H9 (cell line): ENCODE data around the gene TJP3. TPM values are rescaled to one million over a fixed set of nuclear protein-coding genes. Genes with fewer than 3 reads are reported as not detected.
A peak's percentile ranks its signal among the peaks of the same experiment; 100 is the strongest.

Source experiments
- DNase-seq: peaks from one replicate; pipeline ENCODE4 v3.0.0-alpha.2; 2017
- H2AFZ ChIP-seq: one replicate; pipeline ENCODE4 v1.6.1; 2013; ENCODE audit warnings: mild to moderate bottlenecking, low read length, control low read depth, moderate library complexity
- H2AK5ac ChIP-seq: 2 replicates; pipeline ENCODE4 v1.6.1; 2013; ENCODE audit warnings: low read length, control low read depth, mixed read lengths; ENCODE audit not compliant: insufficient read length
- H2BK120ac ChIP-seq: one replicate; pipeline ENCODE4 v1.6.1; 2013; ENCODE audit warnings: low read depth, mild to moderate bottlenecking, low read length, control low read depth, inconsistent platforms; ENCODE audit not compliant: poor library complexity, severe bottlenecking
- H2BK12ac ChIP-seq: 2 replicates; pipeline ENCODE4 v1.6.1; 2013; ENCODE audit warnings: low read length, control low read depth, mixed read lengths, low read depth; ENCODE audit not compliant: insufficient read length
- H2BK15ac ChIP-seq: 2 replicates; pipeline ENCODE4 v1.6.1; 2013; ENCODE audit warnings: low read depth, low read length, control low read depth
- H2BK20ac ChIP-seq: one replicate; pipeline ENCODE4 v1.6.1; 2013; ENCODE audit warnings: low read depth, mild to moderate bottlenecking, low read length, control low read depth, inconsistent platforms; ENCODE audit not compliant: poor library complexity, severe bottlenecking
- H2BK5ac ChIP-seq: 2 replicates; pipeline ENCODE4 v1.6.1; 2013; ENCODE audit warnings: low read length, control low read depth, mixed read lengths; ENCODE audit not compliant: insufficient read length
- H3K14ac ChIP-seq: 2 replicates; pipeline ENCODE4 v1.6.1; 2013; ENCODE audit warnings: low read length, control low read depth; ENCODE audit not compliant: insufficient read depth
- H3K18ac ChIP-seq: 2 replicates; pipeline ENCODE4 v1.6.1; 2013; ENCODE audit warnings: low read depth, mild to moderate bottlenecking, mixed read lengths, low read length, control low read depth; ENCODE audit not compliant: insufficient read length
- H3K23ac ChIP-seq: 2 replicates; pipeline ENCODE4 v1.6.1; 2013; ENCODE audit warnings: low read length, control low read depth, mixed read lengths, low read depth; ENCODE audit not compliant: insufficient read length
- H3K23me2 ChIP-seq: 2 replicates; pipeline ENCODE4 v1.6.1; 2013; ENCODE audit warnings: low read depth, mild to moderate bottlenecking, mixed read lengths, low read length, control low read depth; ENCODE audit not compliant: insufficient read length, poor library complexity, severe bottlenecking
- H3K27ac ChIP-seq: 2 replicates; pipeline ENCODE4 v1.5.1; 2013; ENCODE audit warnings: low read length, control low read depth, mixed read lengths, low read depth; ENCODE audit not compliant: insufficient read length
- H3K27me3 ChIP-seq: 2 replicates; pipeline ENCODE4 v1.6.1; 2013; ENCODE audit warnings: low read length, control low read depth, inconsistent platforms; ENCODE audit not compliant: insufficient read depth
- H3K4ac ChIP-seq: 2 replicates; pipeline ENCODE4 v1.6.1; 2013; ENCODE audit warnings: low read depth, mild to moderate bottlenecking, control low read depth, inconsistent platforms, low read length, moderate library complexity
- H3K4me1 ChIP-seq: 2 replicates; pipeline ENCODE4 v1.6.1; 2013; ENCODE audit warnings: low read length, control low read depth, inconsistent platforms; ENCODE audit not compliant: insufficient read depth
- H3K4me2 ChIP-seq: 2 replicates; pipeline ENCODE4 v1.6.1; 2013; ENCODE audit warnings: low read length, control low read depth, mixed read lengths; ENCODE audit not compliant: insufficient read length, insufficient read depth
- H3K56ac ChIP-seq: 2 replicates; pipeline ENCODE4 v1.6.1; 2013; ENCODE audit warnings: low read depth, mild to moderate bottlenecking, mixed read lengths, low read length, control low read depth; ENCODE audit not compliant: insufficient read length
- H3K79me1 ChIP-seq: 2 replicates; pipeline ENCODE4 v1.6.1; 2013; ENCODE audit warnings: low read depth, mild to moderate bottlenecking, moderate library complexity, low read length, control low read depth, inconsistent platforms; ENCODE audit not compliant: insufficient read depth, poor library complexity, severe bottlenecking
- H3K79me2 ChIP-seq: 2 replicates; pipeline ENCODE4 v1.6.1; 2013; ENCODE audit warnings: low read length, control low read depth, inconsistent platforms; ENCODE audit not compliant: insufficient read depth
- H3K9ac ChIP-seq: 2 replicates; pipeline ENCODE4 v1.6.1; 2013; ENCODE audit warnings: low read length, control low read depth, mixed read lengths; ENCODE audit not compliant: insufficient read length; ENCODE audit errors: extremely low read depth
- H3K9me3 ChIP-seq: one replicate; pipeline ENCODE4 v1.6.1; 2013; ENCODE audit warnings: low read depth, low read length, inconsistent platforms; ENCODE audit not compliant: control insufficient read depth
- H3T11ph ChIP-seq: one replicate; pipeline ENCODE4 v1.6.1; 2013; ENCODE audit warnings: mild to moderate bottlenecking, low read length, control low read depth, inconsistent platforms
- H4K20me1 ChIP-seq: one replicate; pipeline ENCODE4 v1.6.1; 2013; ENCODE audit not compliant: control insufficient read depth, insufficient read length, insufficient read depth
- H4K5ac ChIP-seq: 2 replicates; pipeline ENCODE4 v1.6.1; 2013; ENCODE audit warnings: low read depth, mild to moderate bottlenecking, mixed read lengths, low read length, control low read depth; ENCODE audit not compliant: insufficient read length
- H4K8ac ChIP-seq: replicated peaks from 2 replicates; pipeline ENCODE4 v1.6.1; 2013; ENCODE audit warnings: low read length, control low read depth, mixed read lengths, low read depth; ENCODE audit not compliant: insufficient read length
- H4K91ac ChIP-seq: 2 replicates; pipeline ENCODE4 v1.6.1; 2013; ENCODE audit warnings: low read depth, mild to moderate bottlenecking, moderate library complexity, mixed read lengths, low read length, control low read depth; ENCODE audit not compliant: insufficient read length
- H3K27ac Mint-ChIP-seq, 3 experiments: 2 replicates in 2 of 3; 3 replicates in 1 of 3; pipeline ENCODE4 v1.8.0; 2020 to 2021; ENCODE audit warnings: mixed read lengths in 3 of 3, mild to moderate bottlenecking in 1 of 3, moderate library complexity in 1 of 3
- H3K27me3 Mint-ChIP-seq: 2 replicates; pipeline ENCODE4 v1.8.0; 2021; ENCODE audit warnings: low read depth, mild to moderate bottlenecking, moderate library complexity, mixed read lengths
- H3K36me3 Mint-ChIP-seq, 3 experiments: 2 replicates in 2 of 3; 3 replicates in 1 of 3; pipeline ENCODE4 v1.8.0; 2020 to 2021; ENCODE audit warnings: low read depth in 3 of 3, mixed read lengths in 3 of 3; ENCODE audit not compliant: insufficient read depth in 1 of 3
- H3K4me1 Mint-ChIP-seq, 2 experiments: 2 replicates each; pipeline ENCODE4 v1.8.0; 2020; ENCODE audit warnings: mixed read lengths in 2 of 2
- H3K4me3 Mint-ChIP-seq, 2 experiments: 2 replicates in 1 of 2; 3 replicates in 1 of 2; pipeline ENCODE4 v1.8.0; 2020 to 2021; ENCODE audit warnings: mild to moderate bottlenecking in 2 of 2, mixed read lengths in 2 of 2, moderate library complexity in 1 of 2
- H3K9me3 Mint-ChIP-seq, 2 experiments: 2 replicates in 1 of 2; 3 replicates in 1 of 2; pipeline ENCODE4 v1.8.0; 2020; ENCODE audit warnings: mild to moderate bottlenecking in 2 of 2, mixed read lengths in 2 of 2, moderate library complexity in 1 of 2
- WGBS: extraction: QIAGEN DNeasy Blood & Tissue Kit; methylation state at CpG from one replicate; pipeline ENCODE4 v1.1.7; 2013; ENCODE audit warnings: missing lambda C conversion rate, low lambda C conversion rate, mixed read lengths; ENCODE audit not compliant: insufficient read length; ENCODE audit errors: extremely low coverage; 5-methylcytosine and 5-hydroxymethylcytosine counted together
- total RNA-seq: library from RNA; stranded (reverse); gene quantifications from 2 replicates; pipeline ENCODE4 v1.2.1, GENCODE V29; 2021
- TF ChIP-seq, protein P1 (sequence below): fragments of 200-600 bp; sonication (generic); conservative IDR thresholded peaks from 3 replicates; pipeline ENCODE4 v1.8.0; 2021; ENCODE audit warnings: antibody characterized with exemption, mild to moderate bottlenecking

The TJP3 gene
- total RNA-seq, 1 experiment from 2014 or later: 27.3 TPM

DNA sequence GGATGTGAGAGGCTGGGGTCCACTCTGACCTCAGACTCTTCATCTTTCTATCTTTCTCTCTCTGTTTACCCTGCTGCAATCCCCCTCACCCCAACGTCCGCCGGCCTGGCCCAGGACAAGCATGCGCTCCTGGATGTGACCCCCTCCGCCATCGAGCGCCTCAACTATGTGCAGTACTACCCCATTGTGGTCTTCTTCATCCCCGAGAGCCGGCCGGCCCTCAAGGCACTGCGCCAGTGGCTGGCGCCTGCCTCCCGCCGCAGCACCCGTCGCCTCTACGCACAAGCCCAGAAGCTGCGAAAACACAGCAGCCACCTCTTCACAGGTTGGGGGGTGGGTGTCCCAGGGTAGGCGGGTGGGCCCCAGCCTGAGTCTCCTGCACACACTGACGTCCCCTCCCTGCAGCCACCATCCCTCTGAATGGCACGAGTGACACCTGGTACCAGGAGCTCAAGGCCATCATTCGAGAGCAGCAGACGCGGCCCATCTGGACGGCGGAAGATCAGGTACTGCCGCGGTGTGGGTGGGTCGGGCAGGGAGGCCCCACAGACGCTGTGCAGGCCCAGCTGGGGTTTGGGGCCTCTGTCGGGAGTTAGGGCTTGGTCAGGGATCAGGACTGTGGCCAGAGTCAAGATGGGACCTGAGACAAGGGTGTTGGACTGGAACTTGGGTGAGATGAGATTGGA, 38.3 kb downstream of the TJP3 start:
- Histone ChIP-seq H2BK12ac (no peak overlapping the region), H3K79me2 (no peaks in the 10 kb centered on the region), H4K91ac (no peak overlapping the region), H3K27me3 (no peaks in the 10 kb centered on the region), H3T11ph (no peak overlapping the region), H3K23ac (no peak overlapping the region), H3K9me3 (no peaks in the 10 kb centered on the region), H3K4me1 (no peaks in the 10 kb centered on the region), H3K18ac (no peak overlapping the region), H3K14ac (no peak overlapping the region), H2BK20ac (no peak overlapping the region), H2BK120ac (no peak overlapping the region), H4K8ac (no peak overlapping the region), H3K4ac (no peak overlapping the region), H3K9ac (no peak overlapping the region), H3K4me2 (no peak overlapping the region), H4K20me1 (no peaks in the 10 kb centered on the region), H3K23me2 (no peaks in the 10 kb centered on the region), H3K56ac (no peak overlapping the region), H2BK5ac (no peak overlapping the region), H2AK5ac (no peak overlapping the region), H2BK15ac (no peak overlapping the region), H2AFZ (no peak overlapping the region), H4K5ac (no peak overlapping the region), H3K27ac (no peak overlapping the region), H3K79me1 (no peaks in the 10 kb centered on the region)
- no CpG with 5 or more reads among the region's 31 CpGs for WGBS
- TF ChIP-seq, protein P1, sequence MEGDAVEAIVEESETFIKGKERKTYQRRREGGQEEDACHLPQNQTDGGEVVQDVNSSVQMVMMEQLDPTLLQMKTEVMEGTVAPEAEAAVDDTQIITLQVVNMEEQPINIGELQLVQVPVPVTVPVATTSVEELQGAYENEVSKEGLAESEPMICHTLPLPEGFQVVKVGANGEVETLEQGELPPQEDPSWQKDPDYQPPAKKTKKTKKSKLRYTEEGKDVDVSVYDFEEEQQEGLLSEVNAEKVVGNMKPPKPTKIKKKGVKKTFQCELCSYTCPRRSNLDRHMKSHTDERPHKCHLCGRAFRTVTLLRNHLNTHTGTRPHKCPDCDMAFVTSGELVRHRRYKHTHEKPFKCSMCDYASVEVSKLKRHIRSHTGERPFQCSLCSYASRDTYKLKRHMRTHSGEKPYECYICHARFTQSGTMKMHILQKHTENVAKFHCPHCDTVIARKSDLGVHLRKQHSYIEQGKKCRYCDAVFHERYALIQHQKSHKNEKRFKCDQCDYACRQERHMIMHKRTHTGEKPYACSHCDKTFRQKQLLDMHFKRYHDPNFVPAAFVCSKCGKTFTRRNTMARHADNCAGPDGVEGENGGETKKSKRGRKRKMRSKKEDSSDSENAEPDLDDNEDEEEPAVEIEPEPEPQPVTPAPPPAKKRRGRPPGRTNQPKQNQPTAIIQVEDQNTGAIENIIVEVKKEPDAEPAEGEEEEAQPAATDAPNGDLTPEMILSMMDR: no peak
- peaks cover 3 to 19% (median 14%) of the 10 kb centered on the region in 3 experiments; a peak in 5 of 7 replicates for H3K36me3 Mint-ChIP-seq
- DNase-seq: no peak
- no peaks in the 10 kb centered on the region for H3K27me3 Mint-ChIP-seq
- no peak overlapping the region for H3K4me3 Mint-ChIP-seq
- peak overlapping the region in 2 of 3 experiments; percentile 34 to 76; a peak in 2 of 7 replicates for H3K27ac Mint-ChIP-seq
- no peaks in the 10 kb centered on the region for H3K4me1 Mint-ChIP-seq
- H3K9me3 Mint-ChIP-seq: no peaks in the 10 kb centered on the region
